GM12878 (cell line): ENCODE data around the gene FMO3. TPM values are rescaled to one million over a fixed set of nuclear protein-coding genes. Genes with fewer than 3 reads are reported as not detected.

ENCODE experiments used
- ATAC-seq: fragments of 200-7000 bp; cut with Tn5 transposase; 3 replicates; pipeline ENCODE4 v1.9.1; 2020; ENCODE audit warnings: mild to moderate bottlenecking, moderate library complexity
- BruUV-seq: library from RNA; stranded (reverse); fragments of 400-500 nt; replicated peaks from 2 replicates; lab custom pipeline; 2021; lab: Mats Ljungman, UMichigan
- CTCF ChIA-PET: fragments of 300-600 bp; sonication (Branson Sonifier 250); formaldehyde crosslinking; extraction: SDS; loops from one replicate; lab custom pipeline; 2021; ENCODE audit warnings: inconsistent platforms; lab: Yijun Ruan, JAX
- POLR2A ChIA-PET: fragments of 350-600 bp; formaldehyde crosslinking; extraction: SDS; loops from one replicate; lab custom pipeline; 2021; ENCODE audit warnings: inconsistent platforms; lab: Charles Lee
- RAD21 ChIA-PET: fragments of 300-600 bp; sonication (Branson Sonifier 250); formaldehyde crosslinking; loops from one replicate; lab custom pipeline; 2023; ENCODE audit warnings: antibody characterized with exemption; ENCODE audit not compliant: unreplicated experiment; lab: Charles Lee
- SMC1A ChIA-PET: fragments of 300-600 bp; sonication (Branson Sonifier 250); formaldehyde crosslinking; loops from one replicate; lab custom pipeline; 2023; ENCODE audit not compliant: unreplicated experiment, uncharacterized antibody; lab: Charles Lee
- DNase-seq: peaks from one replicate; pipeline ENCODE4 v3.0.0-alpha.2; 2011; ENCODE audit warnings: low read depth, low spot score
- FAIRE-seq: peaks from 3 replicates; lab custom pipeline; 2011; peaks lifted over from hg19 to GRCh38; lab: Jason Lieb, UNC
- H2AFZ ChIP-seq: 2 replicates; pipeline ENCODE4 v1.6.0; 2011; ENCODE audit warnings: low read depth, low read length, control low read depth; ENCODE audit not compliant: control insufficient read depth
- H3K27ac ChIP-seq: 2 replicates; pipeline ENCODE4 v1.5.1; 2011; ENCODE audit warnings: control low read depth; ENCODE audit not compliant: control insufficient read depth, insufficient read depth
- H3K27me3 ChIP-seq, 2 experiments: replicated peaks in 1 of 2; 2 replicates each; pipeline versions ENCODE4 v1.6.0 to v1.6.1; 2011; ENCODE audit warnings: low read length in 1 of 2; ENCODE audit not compliant: control insufficient read depth in 2 of 2, insufficient read depth in 2 of 2
- H3K36me3 ChIP-seq, 2 experiments: 2 replicates each; pipeline ENCODE4 v1.5.1; 2011; ENCODE audit warnings: low read length in 1 of 2; ENCODE audit not compliant: control insufficient read depth in 2 of 2, insufficient read depth in 2 of 2
- H3K4me1 ChIP-seq: 2 replicates; pipeline ENCODE4 v1.6.1; 2011; ENCODE audit warnings: mild to moderate bottlenecking, low read length, moderate library complexity, mixed read lengths; ENCODE audit not compliant: control insufficient read depth, insufficient read depth
- H3K4me2 ChIP-seq: 2 replicates; pipeline ENCODE4 v1.6.0; 2011; ENCODE audit warnings: control low read depth; ENCODE audit not compliant: control insufficient read depth, insufficient read depth
- H3K4me3 ChIP-seq: fragments of 200-600 bp; sonication (generic); 2 replicates; pipeline ENCODE4 v1.5.1; 2016
- H3K79me2 ChIP-seq: 2 replicates; pipeline ENCODE4 v1.6.0; 2011; ENCODE audit warnings: low read length; ENCODE audit not compliant: control insufficient read depth, insufficient read depth
- H3K9ac ChIP-seq: 2 replicates; pipeline ENCODE4 v1.8.0; 2011; ENCODE audit warnings: low read length, control low read depth, mixed read lengths; ENCODE audit not compliant: control insufficient read depth, insufficient read depth
- H3K9me3 ChIP-seq: replicated peaks from 3 replicates; pipeline ENCODE4 v1.5.1; 2011; ENCODE audit warnings: mild to moderate bottlenecking, low read length; ENCODE audit not compliant: control insufficient read depth, insufficient read depth
- H4K20me1 ChIP-seq: 2 replicates; pipeline ENCODE4 v1.6.0; 2011; ENCODE audit not compliant: control insufficient read depth, insufficient read depth
- MYC ChIP-seq: IDR thresholded peaks from 2 replicates; pipeline ENCODE4 v1.6.1; 2011; ENCODE audit warnings: mild to moderate bottlenecking, low read length, moderate library complexity, inconsistent platforms; ENCODE audit not compliant: insufficient read depth, insufficient replicate concordance, insufficient read length, severe bottlenecking
- PRDM15 ChIP-seq: fragments of 450-650 bp; formaldehyde crosslinking; IDR thresholded peaks from 2 replicates; pipeline ENCODE4 v1.4.0; 2020; ENCODE audit warnings: mild to moderate bottlenecking, moderate library complexity
- WGBS: methylation state at CpG from one replicate; pipeline ENCODE4 v1.1.6; 2016; ENCODE audit warnings: low lambda C conversion rate; ENCODE audit not compliant: insufficient replicate concordance, insufficient coverage; ENCODE audit errors: missing lambda C conversion rate; 5-methylcytosine and 5-hydroxymethylcytosine counted together
- in situ Hi-C: fragments of 300-500 bp; cut with MboI; formaldehyde crosslinking; loops from 9 replicates; pipeline ENCODE4 v1.14.3; 2018; ENCODE audit warnings: mixed read lengths
- intact Hi-C: fragments of 100-400 bp; cut with micrococcal nuclease; formaldehyde crosslinking; loops from one replicate; pipeline ENCODE4 v1.14.2; 2022; ENCODE audit not compliant: unreplicated experiment
- polyA plus RNA-seq, 11 experiments: library from polyadenylated mRNA; depleted of rRNA in 4 of 11; unstranded in 6 of 11; stranded (reverse) in 5 of 11; fragments of >200 nt; fragmentation: Nextera tagmentation in 4 of 11; fragmentation: Illumina TruSeq in 1 of 11; extraction: Ambion mirVana in 4 of 11; extraction: Trizol in 1 of 11; gene quantifications; 1 replicate in 1 of 11; 2 replicates in 10 of 11; pipeline versions ENCODE4 v1.2.1 to v1.2.3, GENCODE V29; 2011 to 2016; ENCODE audit warnings: inconsistent platforms in 2 of 11, missing spikeins in 2 of 11, low read depth in 1 of 11
- total RNA-seq, 4 experiments: library from RNA; depleted of rRNA in 3 of 4; stranded (reverse); fragments of >200 nt in 3 of 4; fragmentation: Illumina TruSeq in 1 of 4; extraction: Trizol in 1 of 4; gene quantifications; 2 replicates each; pipeline versions ENCODE4 v1.2.1 to v1.2.3, GENCODE V29; 2013 to 2021

Gene FMO3
- total and polyA plus RNA-seq, 10 of the 15 experiments (the other 5 are each of a cell fraction or from before 2014, with no cell fraction given) = 0.08 to 0.10 TPM; not detected in 8

DNA sequence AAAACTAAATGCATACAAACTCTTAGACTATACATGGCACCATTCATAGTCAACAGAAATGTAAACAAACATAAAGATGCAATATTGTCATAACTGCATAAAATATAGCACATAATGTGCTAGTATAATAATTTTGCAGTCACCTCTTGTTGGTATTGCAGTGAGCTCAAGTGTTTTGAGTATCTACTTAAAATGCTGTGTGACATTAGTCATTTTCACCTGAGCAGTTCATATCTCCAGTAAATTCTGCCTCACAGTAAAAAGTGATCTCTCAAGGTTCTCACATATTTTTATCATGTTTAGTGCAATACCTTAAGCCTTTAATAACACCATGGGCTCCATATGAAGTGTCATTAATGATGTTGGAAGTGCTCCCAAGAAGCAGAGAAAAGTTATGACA is 64.8 kb downstream of the FMO3 start (continued):
- no peak for TF ChIP-seq PRDM15 (CRISPR knock-in tag)

DNA sequence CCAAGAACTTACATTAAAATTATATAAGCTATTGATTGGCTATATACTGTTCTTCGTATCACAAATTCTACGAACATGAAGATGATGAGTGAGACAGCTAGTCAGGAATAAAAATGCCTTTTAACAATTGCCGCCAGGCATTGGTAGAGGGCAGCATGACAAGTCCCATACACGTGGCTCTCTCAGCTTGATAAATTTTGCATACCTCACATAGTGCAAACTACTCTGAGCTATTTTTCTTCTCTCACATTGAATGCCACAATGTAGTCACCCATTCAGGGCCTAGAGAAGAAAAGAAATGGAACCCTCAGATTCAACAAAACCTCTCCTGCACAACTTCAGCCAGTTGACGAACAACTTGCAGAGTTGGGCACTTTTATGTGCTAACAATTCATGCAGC is 67.4 kb downstream of the FMO3 start:
- H3K9ac ChIP-seq = no peak overlapping the region
- H3K27me3 ChIP-seq = no peaks in the 10 kb centered on the region
- no peaks in the 10 kb centered on the region for H3K36me3 ChIP-seq
- RAD21 ChIA-PET = no interaction called here
- no peaks in the 10 kb centered on the region for H3K79me2 ChIP-seq
- H3K4me2 ChIP-seq = no peak overlapping the region
- H2AFZ ChIP-seq = no peak overlapping the region
- intact Hi-C loops = no loop called here
- FAIRE-seq (no peak), DNase-seq (no peak), ATAC-seq (no peak)
- H3K4me1 ChIP-seq = no peaks in the 10 kb centered on the region
- H3K27ac ChIP-seq = no peak overlapping the region
- H3K4me3 ChIP-seq = no peak overlapping the region
- no TSS peak for BruUV-seq
- SMC1A ChIA-PET = interaction anchor here (0.7 kb wide), 1 partner anchor 33 kb away, joined by 4 read pairs; no protein-coding TSS in a partner anchor
- in situ Hi-C loops = no loop called here
- POLR2A ChIA-PET = no interaction called here
- no peak for TF ChIP-seq MYC
- H3K9me3 ChIP-seq = no peaks in the 10 kb centered on the region
- H4K20me1 ChIP-seq = no peaks in the 10 kb centered on the region
- CTCF ChIA-PET = no interaction called here
- 33% methylated on average over 5 of the region's 5 CpGs for WGBS
